HepG2 (cell line): Measurements from ENCODE around the gene BRCA2. TPM values are rescaled to one million over a fixed set of nuclear protein-coding genes. Genes with fewer than 3 reads are reported as not detected.
A peak's percentile ranks its signal among the peaks of the same experiment; 100 is the strongest.

ENCODE experiments used
- ATAD3A ChIP-seq: sonication (generic); formaldehyde crosslinking; IDR thresholded peaks from 2 replicates; pipeline ENCODE4 v1.4.0; 2020; ENCODE audit warnings: missing genetic modification reagents
- CSRNP1 ChIP-seq: sonication (generic); formaldehyde crosslinking; IDR thresholded peaks from 2 replicates; pipeline ENCODE4 v1.8.1; 2023; ENCODE audit warnings: mild to moderate bottlenecking, missing genetic modification reagents
- FOSL1 ChIP-seq: sonication (generic); formaldehyde crosslinking; IDR thresholded peaks from 2 replicates; pipeline ENCODE4 v1.9.0; 2021; ENCODE audit warnings: missing genetic modification reagents, borderline replicate concordance
- KDM3A ChIP-seq: IDR thresholded peaks from 2 replicates; pipeline ENCODE4 v1.6.1; 2018; ENCODE audit warnings: low read depth, missing compliant biosample characterization
- MTF2 ChIP-seq: sonication (generic); formaldehyde crosslinking; IDR thresholded peaks from 2 replicates; pipeline ENCODE4 v1.5.0; 2020; ENCODE audit warnings: missing genetic modification reagents, borderline replicate concordance
- NFIC ChIP-seq: IDR thresholded peaks from 2 replicates; pipeline ENCODE4 v1.6.1; 2012; ENCODE audit warnings: mild to moderate bottlenecking, low read length, inconsistent platforms
- NFKB2 ChIP-seq: sonication (generic); formaldehyde crosslinking; IDR thresholded peaks from 2 replicates; pipeline ENCODE4 v1.4.0; 2020; ENCODE audit warnings: missing genetic modification reagents, borderline replicate concordance
- PAWR ChIP-seq: sonication (generic); formaldehyde crosslinking; IDR thresholded peaks from 2 replicates; pipeline ENCODE4 v1.4.0; 2020; ENCODE audit warnings: missing genetic modification reagents, mild to moderate bottlenecking, borderline replicate concordance
- PRDM10 ChIP-seq: sonication (generic); formaldehyde crosslinking; IDR thresholded peaks from 2 replicates; pipeline ENCODE4 v1.4.0; 2020; ENCODE audit warnings: low read depth, missing genetic modification reagents
- SRSF9 ChIP-seq: fragments of 200-400 bp; formaldehyde crosslinking; IDR thresholded peaks from 2 replicates; pipeline ENCODE4 v1.6.1; 2018; ENCODE audit warnings: borderline replicate concordance, mild to moderate bottlenecking, low read depth, low read length; ENCODE audit not compliant: insufficient read depth, poor library complexity, severe bottlenecking
- U2AF1 ChIP-seq: fragments of 200-400 bp; formaldehyde crosslinking; optimal IDR thresholded peaks from 2 replicates; pipeline ENCODE3; 2017; ENCODE audit warnings: mild to moderate bottlenecking, low read depth, low read length
- ZFYVE20 ChIP-seq: sonication (generic); formaldehyde crosslinking; IDR thresholded peaks from 2 replicates; pipeline ENCODE4 v1.8.0; 2023; ENCODE audit warnings: low read depth, mild to moderate bottlenecking, moderate library complexity, missing genetic modification reagents, borderline replicate concordance
- ZNF501 ChIP-seq: sonication (generic); formaldehyde crosslinking; IDR thresholded peaks from 2 replicates; pipeline ENCODE4 v1.5.1; 2020; ENCODE audit warnings: mild to moderate bottlenecking, moderate library complexity, missing genetic modification reagents
- ZNF709 ChIP-seq: sonication (generic); formaldehyde crosslinking; IDR thresholded peaks from 2 replicates; pipeline ENCODE4 v1.5.0; 2020; ENCODE audit warnings: mild to moderate bottlenecking, missing genetic modification reagents
- ZNF784 ChIP-seq: sonication (generic); formaldehyde crosslinking; IDR thresholded peaks from 2 replicates; pipeline ENCODE4 v1.5.1; 2020; ENCODE audit warnings: missing genetic modification reagents, mild to moderate bottlenecking, borderline replicate concordance
- polyA plus RNA-seq, 8 experiments: library from polyadenylated mRNA; depleted of rRNA in 3 of 8; stranded (reverse) in 7 of 8; unstranded in 1 of 8; fragments of >200 nt; fragmentation: Illumina TruSeq in 4 of 8; extraction: Trizol in 4 of 8; gene quantifications; 2 replicates each; pipeline versions ENCODE4 v1.2.1 to v1.2.3, GENCODE V29; 2011 to 2016; ENCODE audit warnings: low read depth in 4 of 8, missing spikeins in 1 of 8, mixed read lengths in 1 of 8; ENCODE audit not compliant: insufficient read depth in 1 of 8
- total RNA-seq, 5 experiments: library from RNA; depleted of rRNA; stranded (reverse); fragments of >200 nt; fragmentation: Illumina TruSeq; extraction: Trizol; gene quantifications; 2 replicates each; pipeline ENCODE4 v1.2.3, GENCODE V29; 2016; ENCODE audit warnings: low read depth in 1 of 5
- TF ChIP-seq, protein P1 (sequence below): sonication (generic); formaldehyde crosslinking; IDR thresholded peaks from 2 replicates; pipeline ENCODE4 v1.8.0; 2022; ENCODE audit warnings: missing genetic modification reagents, mild to moderate bottlenecking, moderate library complexity, borderline replicate concordance
- TF ChIP-seq, protein P2 (sequence below): sonication (generic); formaldehyde crosslinking; conservative IDR thresholded peaks from 2 replicates; pipeline ENCODE4 v1.4.0; 2020; ENCODE audit warnings: missing genetic modification reagents

BRCA2 gene
- total and polyA plus RNA-seq, 2 of the 13 experiments (the other 11 are each of a cell fraction or from before 2014, with no cell fraction given): 3.1 to 24.6 TPM

DNA sequence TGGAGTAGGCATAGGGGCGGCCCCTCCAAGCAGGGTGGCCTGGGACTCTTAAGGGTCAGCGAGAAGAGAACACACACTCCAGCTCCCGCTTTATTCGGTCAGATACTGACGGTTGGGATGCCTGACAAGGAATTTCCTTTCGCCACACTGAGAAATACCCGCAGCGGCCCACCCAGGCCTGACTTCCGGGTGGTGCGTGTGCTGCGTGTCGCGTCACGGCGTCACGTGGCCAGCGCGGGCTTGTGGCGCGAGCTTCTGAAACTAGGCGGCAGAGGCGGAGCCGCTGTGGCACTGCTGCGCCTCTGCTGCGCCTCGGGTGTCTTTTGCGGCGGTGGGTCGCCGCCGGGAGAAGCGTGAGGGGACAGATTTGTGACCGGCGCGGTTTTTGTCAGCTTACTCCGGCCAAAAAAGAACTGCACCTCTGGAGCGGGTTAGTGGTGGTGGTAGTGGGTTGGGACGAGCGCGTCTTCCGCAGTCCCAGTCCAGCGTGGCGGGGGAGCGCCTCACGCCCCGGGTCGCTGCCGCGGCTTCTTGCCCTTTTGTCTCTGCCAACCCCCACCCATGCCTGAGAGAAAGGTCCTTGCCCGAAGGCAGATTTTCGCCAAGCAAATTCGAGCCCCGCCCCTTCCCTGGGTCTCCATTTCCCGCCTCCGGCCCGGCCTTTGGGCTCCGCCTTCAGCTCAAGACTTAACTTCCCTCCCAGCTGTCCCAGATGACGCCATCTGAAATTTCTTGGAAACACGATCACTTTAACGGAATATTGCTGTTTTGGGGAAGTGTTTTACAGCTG is at the start of gene BRCA2, which contains the start of gene ZAR1L (continued):
- TF ChIP-seq SRSF9 (no peak), MTF2 (CRISPR knock-in tag) (no peak), NFKB2 (CRISPR knock-in tag) (peak; percentile 74; the same call in 1 of the 2 replicates), ZNF709 (CRISPR knock-in tag) (no peak), PAWR (CRISPR knock-in tag) (no peak), U2AF1 (no peak), ZNF501 (peak; percentile 63; the same call in 1 of the 2 replicates), PRDM10 (no peak), CSRNP1 (CRISPR knock-in tag) (peak; percentile 76), ZFYVE20 (CRISPR knock-in tag) (no peak), FOSL1 (CRISPR knock-in tag) (no peak), KDM3A (CRISPR knock-in tag) (no peak), ATAD3A (no peak), ZNF784 (no peak), NFIC (no peak)
- TF ChIP-seq, protein P1, sequence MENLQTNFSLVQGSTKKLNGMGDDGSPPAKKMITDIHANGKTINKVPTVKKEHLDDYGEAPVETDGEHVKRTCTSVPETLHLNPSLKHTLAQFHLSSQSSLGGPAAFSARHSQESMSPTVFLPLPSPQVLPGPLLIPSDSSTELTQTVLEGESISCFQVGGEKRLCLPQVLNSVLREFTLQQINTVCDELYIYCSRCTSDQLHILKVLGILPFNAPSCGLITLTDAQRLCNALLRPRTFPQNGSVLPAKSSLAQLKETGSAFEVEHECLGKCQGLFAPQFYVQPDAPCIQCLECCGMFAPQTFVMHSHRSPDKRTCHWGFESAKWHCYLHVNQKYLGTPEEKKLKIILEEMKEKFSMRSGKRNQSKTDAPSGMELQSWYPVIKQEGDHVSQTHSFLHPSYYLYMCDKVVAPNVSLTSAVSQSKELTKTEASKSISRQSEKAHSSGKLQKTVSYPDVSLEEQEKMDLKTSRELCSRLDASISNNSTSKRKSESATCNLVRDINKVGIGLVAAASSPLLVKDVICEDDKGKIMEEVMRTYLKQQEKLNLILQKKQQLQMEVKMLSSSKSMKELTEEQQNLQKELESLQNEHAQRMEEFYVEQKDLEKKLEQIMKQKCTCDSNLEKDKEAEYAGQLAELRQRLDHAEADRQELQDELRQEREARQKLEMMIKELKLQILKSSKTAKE (CRISPR knock-in tag): no peak
- TF ChIP-seq, protein P2, sequence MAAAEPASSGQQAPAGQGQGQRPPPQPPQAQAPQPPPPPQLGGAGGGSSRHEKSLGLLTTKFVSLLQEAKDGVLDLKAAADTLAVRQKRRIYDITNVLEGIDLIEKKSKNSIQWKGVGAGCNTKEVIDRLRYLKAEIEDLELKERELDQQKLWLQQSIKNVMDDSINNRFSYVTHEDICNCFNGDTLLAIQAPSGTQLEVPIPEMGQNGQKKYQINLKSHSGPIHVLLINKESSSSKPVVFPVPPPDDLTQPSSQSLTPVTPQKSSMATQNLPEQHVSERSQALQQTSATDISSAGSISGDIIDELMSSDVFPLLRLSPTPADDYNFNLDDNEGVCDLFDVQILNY (CRISPR knock-in tag): peak; percentile 97
